GM18867 (cell line): ENCODE data around the gene NOL11.
"Not testable (repeated sequence)": the region's sequence is repeated elsewhere in the genome, so short reads cannot be mapped to it uniquely, and the experiment has no call there.

Experiments used
- ATAC-seq: cut with Tn5 transposase; IDR thresholded peaks from one replicate; pipeline ENCODE4 v1.9.1; 2021; ENCODE audit warnings: mild to moderate bottlenecking, moderate library complexity; ENCODE audit not compliant: unreplicated experiment

NOL11 gene

GRCh38 chr17:67752160-67752559 is 34.4 kb downstream of the NOL11 start:
- ATAC-seq: not testable (repeated sequence)

DNA sequence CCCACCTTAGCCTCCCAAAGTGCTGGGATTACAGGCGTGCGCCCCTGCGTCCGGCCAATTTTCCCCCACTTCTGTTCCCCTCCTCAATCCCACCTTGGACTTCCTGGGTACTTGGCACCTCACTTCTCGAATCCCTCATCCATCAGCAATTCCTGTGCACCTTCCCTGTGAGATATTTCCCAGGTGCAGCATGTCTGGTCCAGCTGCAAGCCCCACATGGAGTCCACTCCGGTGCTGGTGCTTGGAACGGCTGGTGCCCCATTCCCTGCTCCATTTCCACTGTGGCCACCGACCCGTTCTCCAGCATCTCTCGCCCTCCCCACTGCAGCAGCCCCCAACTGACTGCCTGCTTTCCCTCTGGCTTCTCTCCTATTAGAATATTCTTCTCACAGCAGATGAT is 35.3 kb downstream of the NOL11 start:
- ATAC-seq: no peak

DNA sequence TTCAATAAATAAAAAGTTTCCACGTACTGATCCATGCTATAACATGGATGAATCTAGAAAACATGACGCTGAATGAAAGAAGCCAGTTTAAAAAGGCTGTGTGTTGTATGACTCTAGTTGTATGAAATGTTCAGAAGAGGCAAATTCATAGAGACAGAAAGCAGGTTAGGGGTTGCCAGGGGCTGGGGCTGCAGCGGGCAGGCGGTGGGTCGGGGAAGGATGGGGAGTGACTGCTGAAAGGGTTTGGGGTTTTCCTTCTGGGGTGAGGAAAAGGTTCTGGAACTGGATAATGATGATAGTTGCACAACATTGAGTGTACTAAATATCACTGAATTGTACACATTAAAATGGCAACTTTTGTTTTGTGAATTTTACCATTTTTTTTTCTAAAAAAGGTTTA is 36.3 kb downstream of the NOL11 start:
- ATAC-seq: no peak

- not testable (repeated sequence) for ATAC-seq
These were observed 37.0 kb downstream of the NOL11 start for GRCh38 chr17:67754686-67755085.

GRCh38 chr17:67756766-67757165 is 39.0 kb downstream of the NOL11 start:
- not testable (repeated sequence) for ATAC-seq

DNA sequence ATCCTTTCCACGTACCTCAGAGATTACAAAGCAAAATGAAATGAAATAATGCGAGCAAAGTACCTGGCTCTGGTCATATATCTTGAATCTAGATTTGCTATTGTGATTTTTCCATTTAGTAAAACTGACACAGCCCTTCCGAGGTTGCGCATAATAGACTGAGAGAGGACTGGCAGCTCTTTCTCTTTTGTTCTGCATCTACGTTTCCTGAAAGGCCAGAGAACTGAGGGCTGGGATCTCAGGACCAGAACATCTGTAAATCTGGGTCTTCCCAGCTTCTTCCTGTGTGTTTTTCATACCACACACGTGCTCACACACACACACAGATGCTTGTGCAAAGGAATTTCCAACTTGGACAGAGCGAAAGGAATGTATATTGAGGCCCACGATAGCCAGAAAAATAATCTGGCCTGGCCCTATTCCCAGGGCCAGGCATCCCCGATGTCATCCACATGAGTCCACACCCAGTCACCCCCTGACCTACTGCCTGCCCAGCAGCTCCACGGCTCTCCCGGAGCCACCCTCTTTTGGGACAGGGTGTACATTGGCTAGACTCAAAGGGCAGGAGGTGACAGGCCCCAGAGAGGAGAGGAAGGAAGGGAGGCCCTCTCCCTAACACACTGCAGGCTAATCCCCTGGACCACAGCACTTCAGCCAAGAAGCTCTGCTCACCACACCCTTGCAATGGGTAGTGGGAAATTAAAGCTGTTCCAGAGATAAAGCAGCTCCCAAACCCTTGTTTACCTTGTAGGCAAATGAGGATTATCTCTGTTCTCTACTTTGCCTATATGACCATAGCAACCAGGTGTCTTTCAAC is 41.8 kb downstream of the NOL11 start:
- no peak for ATAC-seq

- no peak for ATAC-seq
These were observed 47.9 kb downstream of the NOL11 start for GRCh38 chr17:67765623-67766022.

DNA sequence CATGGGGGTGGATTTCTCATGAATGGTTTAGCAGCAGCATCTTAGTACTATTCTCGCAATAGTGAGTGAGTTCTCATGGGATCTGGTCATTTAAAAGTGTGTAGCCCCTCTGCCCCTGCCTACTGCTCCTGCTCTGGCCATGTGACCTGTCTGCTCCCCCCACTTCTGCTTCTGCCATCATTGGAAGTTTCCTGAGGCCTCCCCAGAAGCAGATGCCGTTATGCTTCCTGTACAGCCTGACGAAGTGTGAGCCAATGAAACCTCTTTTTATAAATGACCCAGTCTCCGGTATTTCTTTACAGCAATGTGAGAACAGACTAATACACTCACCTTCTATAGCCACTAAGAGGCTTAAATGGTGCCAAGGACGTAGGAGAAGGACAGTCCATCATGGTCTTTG is 51.5 kb downstream of the NOL11 start:
- no peak for ATAC-seq

DNA sequence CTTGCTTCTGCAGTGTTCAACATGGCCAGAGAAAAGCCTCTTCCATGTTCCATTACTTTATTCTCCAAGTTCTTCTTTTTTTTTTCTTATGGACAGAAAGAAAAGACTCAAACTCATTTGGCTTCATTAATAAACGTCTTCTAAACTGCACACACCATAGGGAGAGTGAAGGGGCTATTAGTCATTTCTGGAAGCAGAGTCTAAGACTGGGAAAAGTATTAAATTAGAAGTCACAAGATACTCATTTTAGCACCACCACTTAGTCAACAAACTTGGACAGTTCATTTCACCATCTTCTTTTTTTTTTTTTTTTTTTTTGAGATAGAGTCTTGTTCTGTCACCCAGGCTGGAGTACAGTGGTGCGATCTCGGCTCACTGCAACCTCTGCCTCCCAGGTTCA is 52.8 kb downstream of the NOL11 start:
- ATAC-seq: no peak

DNA sequence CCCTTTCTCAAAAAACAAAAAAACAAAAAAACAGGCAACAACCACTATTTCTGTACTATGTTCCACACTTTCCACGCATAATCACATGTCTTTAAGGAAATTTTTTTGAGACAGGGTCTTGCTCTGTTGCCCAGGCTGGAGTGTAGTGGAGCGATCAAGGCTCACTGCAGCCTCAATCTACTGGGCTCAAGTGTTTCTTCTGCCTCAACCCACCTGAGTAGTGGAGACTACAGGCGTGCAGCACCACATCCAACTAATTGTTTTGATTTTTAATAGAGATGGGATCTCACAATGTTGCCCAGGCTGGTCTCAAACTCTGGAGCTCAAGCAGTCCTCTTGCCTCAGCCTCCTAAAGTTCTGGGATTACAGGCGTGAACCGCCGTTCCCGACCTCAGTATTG is 54.9 kb downstream of the NOL11 start:
- ATAC-seq: no peak

- ATAC-seq: no peak
These were observed 55.5 kb downstream of the NOL11 start for GRCh38 chr17:67773246-67773645.

- ATAC-seq: no peak
These were observed 61.4 kb downstream of the NOL11 start for GRCh38 chr17:67779098-67779672.

DNA sequence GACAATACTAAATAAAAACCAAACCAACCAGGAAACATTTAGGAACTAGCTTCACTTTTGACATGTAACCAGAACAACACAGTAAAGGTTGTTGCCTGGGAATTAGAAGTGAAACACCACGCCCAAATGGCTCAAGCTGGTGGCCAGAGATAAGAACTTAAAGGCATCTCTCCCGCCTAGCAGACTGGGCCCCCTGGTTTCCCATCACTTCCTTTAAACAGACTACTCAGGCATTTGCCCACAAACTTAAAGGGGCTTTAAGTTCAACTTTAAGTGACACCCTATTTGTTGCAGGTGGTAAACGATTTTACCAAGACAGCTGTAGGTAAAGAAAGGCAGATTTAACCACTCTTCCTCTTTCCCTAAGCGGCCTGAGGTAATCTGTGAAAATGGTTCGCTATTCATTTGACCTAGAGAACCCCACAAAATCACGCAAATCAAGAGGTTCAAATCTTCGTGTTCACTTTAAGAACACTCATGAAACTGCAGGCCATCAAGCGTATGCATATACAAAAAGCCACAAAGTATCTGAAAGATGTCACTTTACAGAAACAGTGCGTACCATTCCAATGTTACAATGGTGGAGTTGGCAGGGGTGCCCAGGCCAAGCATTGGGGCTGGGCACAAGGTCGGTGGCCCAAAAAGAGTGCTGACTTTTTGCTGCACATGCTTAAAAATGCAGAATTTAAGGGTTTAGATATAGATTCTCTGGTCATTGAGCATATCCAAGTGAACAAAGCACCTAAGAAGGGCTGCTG is 66.8 kb downstream of the NOL11 start:
- ATAC-seq: no peak

DNA sequence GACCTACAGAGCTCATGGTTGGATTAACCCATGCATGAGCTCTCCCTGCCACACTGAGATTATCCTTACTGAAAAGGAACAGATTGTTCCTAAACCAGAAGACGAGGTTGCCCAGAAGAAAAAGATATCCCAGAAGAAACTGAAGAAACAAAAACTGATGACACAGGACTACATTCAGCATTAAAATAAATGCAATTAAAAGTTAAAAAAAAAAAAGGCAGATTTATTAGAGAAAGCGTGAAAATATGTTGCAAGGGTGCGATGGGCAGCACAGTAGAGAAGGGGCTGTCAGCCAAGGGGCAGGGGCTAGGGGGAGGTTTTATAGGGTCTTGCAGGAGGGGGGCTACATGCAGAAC is 67.4 kb downstream of the NOL11 start:
- no peak for ATAC-seq

DNA sequence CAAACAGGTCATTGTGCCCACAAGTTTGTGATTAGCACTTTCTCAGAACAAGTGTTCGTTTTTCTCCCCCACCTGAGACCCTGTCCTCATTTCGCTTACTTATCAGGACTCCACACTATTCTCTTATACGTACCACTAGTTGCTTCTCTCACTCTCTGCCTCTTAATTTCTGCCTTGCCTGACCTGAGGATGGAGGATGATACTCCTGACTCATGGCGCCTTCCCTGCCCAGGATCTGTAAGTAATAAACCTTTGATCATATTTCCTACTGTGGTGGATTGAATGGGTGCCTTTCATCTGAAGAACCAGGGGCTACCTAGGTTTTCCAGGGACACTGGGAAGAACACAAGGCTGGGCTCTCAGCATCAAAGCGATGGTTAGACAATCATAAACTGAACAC is 67.8 kb downstream of the NOL11 start:
- no peak for ATAC-seq
